Dendritic cell treated with granulocyte-macrophage colony-stimulating factor and Interleukin-4, amounts not matched to agents 40 ng/mL and 50 ng/mL, for 4 days (primary cell): Measurements from ENCODE around the gene ASIC5.

Source experiments
- H3K27ac Mint-ChIP-seq: one replicate; pipeline ENCODE4 v1.8.0; 2022; ENCODE audit warnings: mild to moderate bottlenecking, mixed read lengths
- H3K27me3 Mint-ChIP-seq: one replicate; pipeline ENCODE4 v1.8.0; 2022; ENCODE audit warnings: mild to moderate bottlenecking, mixed read lengths
- H3K36me3 Mint-ChIP-seq: one replicate; pipeline ENCODE4 v1.8.0; 2022; ENCODE audit warnings: low read depth, mixed read lengths
- H3K4me1 Mint-ChIP-seq: one replicate; pipeline ENCODE4 v1.8.0; 2022; ENCODE audit warnings: low read depth, mixed read lengths
- H3K4me3 Mint-ChIP-seq: one replicate; pipeline ENCODE4 v1.8.0; 2022; ENCODE audit warnings: mild to moderate bottlenecking, moderate library complexity, mixed read lengths
- H3K9me3 Mint-ChIP-seq: one replicate; pipeline ENCODE4 v1.8.0; 2022; ENCODE audit warnings: mixed read lengths
- intact Hi-C: fragments of 100-400 bp; cut with micrococcal nuclease; formaldehyde crosslinking; loops from one replicate; pipeline ENCODE4 v1.15.0; 2022

Gene ASIC5

GRCh38 chr4:155891058-155891457 lies 25.0 kb upstream of the ASIC5 start:
- Mint-ChIP-seq H3K4me1 (no peaks in the 10 kb centered on the region), H3K27me3 (no peaks in the 10 kb centered on the region), H3K4me3 (no peak overlapping the region), H3K9me3 (peaks cover 27% of the 10 kb centered on the region), H3K27ac (no peak overlapping the region), H3K36me3 (no peaks in the 10 kb centered on the region)
- intact Hi-C loops = no loop called here

- intact Hi-C loops = no loop called here
- Mint-ChIP-seq H3K36me3 (no peaks in the 10 kb centered on the region), H3K4me3 (no peak overlapping the region), H3K4me1 (no peaks in the 10 kb centered on the region), H3K27me3 (no peaks in the 10 kb centered on the region), H3K9me3 (peaks cover 27% of the 10 kb centered on the region), H3K27ac (no peak overlapping the region)
Observed at GRCh38 chr4:155889946-155890345, 23.9 kb upstream of the ASIC5 start.

- no peaks in the 10 kb centered on the region for H3K36me3 Mint-ChIP-seq
- H3K27me3 Mint-ChIP-seq = no peaks in the 10 kb centered on the region
- no peak overlapping the region for H3K27ac Mint-ChIP-seq
- H3K9me3 Mint-ChIP-seq = peaks cover 27% of the 10 kb centered on the region
- H3K4me1 Mint-ChIP-seq = no peaks in the 10 kb centered on the region
- no peak overlapping the region for H3K4me3 Mint-ChIP-seq
- intact Hi-C loops = no loop called here
Observed at GRCh38 chr4:155889031-155889793, 23.1 kb upstream of the ASIC5 start.

GRCh38 chr4:155887847-155888570 lies 21.9 kb upstream of the ASIC5 start:
- Mint-ChIP-seq H3K36me3 (no peaks in the 10 kb centered on the region), H3K4me3 (no peak overlapping the region), H3K27me3 (no peaks in the 10 kb centered on the region), H3K4me1 (no peaks in the 10 kb centered on the region), H3K9me3 (peaks cover 27% of the 10 kb centered on the region), H3K27ac (no peak overlapping the region)
- intact Hi-C loops = no loop called here

GRCh38 chr4:155887045-155887444 lies 21.0 kb upstream of the ASIC5 start:
- Mint-ChIP-seq H3K4me1 (no peaks in the 10 kb centered on the region), H3K9me3 (peaks cover 17% of the 10 kb centered on the region), H3K27ac (no peak overlapping the region), H3K4me3 (no peak overlapping the region), H3K27me3 (no peaks in the 10 kb centered on the region), H3K36me3 (no peaks in the 10 kb centered on the region)
- intact Hi-C loops = no loop called here

- Mint-ChIP-seq H3K27ac (no peak overlapping the region), H3K36me3 (no peaks in the 10 kb centered on the region), H3K4me1 (no peaks in the 10 kb centered on the region), H3K9me3 (peaks cover 3% of the 10 kb centered on the region), H3K27me3 (no peaks in the 10 kb centered on the region), H3K4me3 (no peak overlapping the region)
- intact Hi-C loops = no loop called here
Observed at GRCh38 chr4:155885666-155886065, 19.6 kb upstream of the ASIC5 start.

- H3K36me3 Mint-ChIP-seq = no peaks in the 10 kb centered on the region
- H3K9me3 Mint-ChIP-seq = no peaks in the 10 kb centered on the region
- no peaks in the 10 kb centered on the region for H3K27me3 Mint-ChIP-seq
- no peaks in the 10 kb centered on the region for H3K4me1 Mint-ChIP-seq
- intact Hi-C loops = no loop called here
- no peak overlapping the region for H3K4me3 Mint-ChIP-seq
- H3K27ac Mint-ChIP-seq = no peak overlapping the region
Observed at GRCh38 chr4:155883895-155884294, 17.8 kb upstream of the ASIC5 start.

GRCh38 chr4:155881555-155881954 lies 15.5 kb upstream of the ASIC5 start:
- Mint-ChIP-seq H3K4me1 (no peaks in the 10 kb centered on the region), H3K27me3 (no peaks in the 10 kb centered on the region), H3K27ac (no peak overlapping the region), H3K4me3 (no peak overlapping the region), H3K36me3 (no peaks in the 10 kb centered on the region), H3K9me3 (peaks cover 19% of the 10 kb centered on the region)
- intact Hi-C loops = no loop called here

GRCh38 chr4:155879767-155880166 lies 13.7 kb upstream of the ASIC5 start:
- intact Hi-C loops = no loop called here
- Mint-ChIP-seq H3K27ac (no peak overlapping the region), H3K9me3 (peaks cover 19% of the 10 kb centered on the region), H3K4me3 (no peak overlapping the region), H3K36me3 (no peaks in the 10 kb centered on the region), H3K4me1 (no peaks in the 10 kb centered on the region), H3K27me3 (no peaks in the 10 kb centered on the region)

- Mint-ChIP-seq H3K27me3 (no peaks in the 10 kb centered on the region), H3K36me3 (no peaks in the 10 kb centered on the region), H3K4me1 (no peaks in the 10 kb centered on the region), H3K9me3 (peaks cover 19% of the 10 kb centered on the region), H3K27ac (no peak overlapping the region), H3K4me3 (no peak overlapping the region)
- intact Hi-C loops = no loop called here
Observed at GRCh38 chr4:155878611-155879010, 12.5 kb upstream of the ASIC5 start.

GRCh38 chr4:155877971-155878370 lies 11.9 kb upstream of the ASIC5 start:
- intact Hi-C loops = no loop called here
- H3K27ac Mint-ChIP-seq = no peak overlapping the region
- H3K4me3 Mint-ChIP-seq = no peak overlapping the region
- no peaks in the 10 kb centered on the region for H3K27me3 Mint-ChIP-seq
- H3K4me1 Mint-ChIP-seq = no peaks in the 10 kb centered on the region
- peaks cover 19% of the 10 kb centered on the region for H3K9me3 Mint-ChIP-seq
- no peaks in the 10 kb centered on the region for H3K36me3 Mint-ChIP-seq

- no peaks in the 10 kb centered on the region for H3K36me3 Mint-ChIP-seq
- no peak overlapping the region for H3K4me3 Mint-ChIP-seq
- no peaks in the 10 kb centered on the region for H3K4me1 Mint-ChIP-seq
- intact Hi-C loops = no loop called here
- peaks cover 19% of the 10 kb centered on the region for H3K9me3 Mint-ChIP-seq
- no peaks in the 10 kb centered on the region for H3K27me3 Mint-ChIP-seq
- H3K27ac Mint-ChIP-seq = no peak overlapping the region
Observed at GRCh38 chr4:155875878-155876277, 9.8 kb upstream of the ASIC5 start.

GRCh38 chr4:155855897-155856296 lies 10.2 kb downstream of the ASIC5 start:
- intact Hi-C loops = no loop called here
- no peak overlapping the region for H3K4me3 Mint-ChIP-seq
- no peaks in the 10 kb centered on the region for H3K36me3 Mint-ChIP-seq
- H3K27me3 Mint-ChIP-seq = no peaks in the 10 kb centered on the region
- H3K9me3 Mint-ChIP-seq = no peaks in the 10 kb centered on the region
- H3K4me1 Mint-ChIP-seq = no peaks in the 10 kb centered on the region
- H3K27ac Mint-ChIP-seq = no peak overlapping the region

- intact Hi-C loops = no loop called here
- Mint-ChIP-seq H3K4me1 (no peaks in the 10 kb centered on the region), H3K9me3 (no peaks in the 10 kb centered on the region), H3K27me3 (no peaks in the 10 kb centered on the region), H3K4me3 (no peak overlapping the region), H3K36me3 (no peaks in the 10 kb centered on the region), H3K27ac (no peak overlapping the region)
Observed at GRCh38 chr4:155854582-155855226, 11.4 kb downstream of the ASIC5 start.
